HepG2 (cell line): ENCODE data around the gene INSYN2B.

ENCODE experiments used
- FOXJ3 ChIP-seq: sonication (generic); formaldehyde crosslinking; IDR thresholded peaks from 2 replicates; pipeline ENCODE4 v1.4.0; 2020; ENCODE audit warnings: missing genetic modification reagents, mild to moderate bottlenecking, borderline replicate concordance
- IKZF4 ChIP-seq: sonication (generic); formaldehyde crosslinking; IDR thresholded peaks from 2 replicates; pipeline ENCODE4 v1.5.1; 2020; ENCODE audit warnings: borderline replicate concordance, mild to moderate bottlenecking, low read depth, missing genetic modification reagents; ENCODE audit errors: not compliant biosample characterization
- MEF2D ChIP-seq: sonication (generic); formaldehyde crosslinking; IDR thresholded peaks from 2 replicates; pipeline ENCODE4 v1.5.1; 2020; ENCODE audit warnings: mild to moderate bottlenecking, missing genetic modification reagents
- NFE2L1 ChIP-seq: sonication (generic); formaldehyde crosslinking; IDR thresholded peaks from 2 replicates; pipeline ENCODE4 v1.4.0; 2020; ENCODE audit warnings: missing genetic modification reagents, mild to moderate bottlenecking, borderline replicate concordance
- NR3C1 ChIP-seq: sonication (generic); formaldehyde crosslinking; IDR thresholded peaks from 2 replicates; pipeline ENCODE4 v1.4.0; 2020; ENCODE audit warnings: missing genetic modification reagents
- RELA ChIP-seq: sonication (generic); formaldehyde crosslinking; IDR thresholded peaks from 2 replicates; pipeline ENCODE4 v1.4.0; 2020; ENCODE audit warnings: missing genetic modification reagents
- SIN3A ChIP-seq: IDR thresholded peaks from 2 replicates; pipeline ENCODE4 v1.6.1; 2011; ENCODE audit warnings: low read depth, mild to moderate bottlenecking, control low read depth, low read length, borderline replicate concordance
- SRF ChIP-seq: IDR thresholded peaks from 2 replicates; pipeline ENCODE4 v1.6.1; 2011; ENCODE audit warnings: mild to moderate bottlenecking, low read depth, low read length, moderate library complexity
- TGIF2 ChIP-seq: IDR thresholded peaks from 2 replicates; pipeline ENCODE4 v1.6.1; 2016; ENCODE audit warnings: control low read depth, missing compliant biosample characterization
- YY1 ChIP-seq: IDR thresholded peaks from 2 replicates; pipeline ENCODE4 v1.6.1; 2011; ENCODE audit warnings: low read length, low read depth, moderate library complexity, mild to moderate bottlenecking; ENCODE audit not compliant: insufficient read depth, insufficient replicate concordance
- ZBTB7B ChIP-seq: sonication (generic); formaldehyde crosslinking; IDR thresholded peaks from 2 replicates; pipeline ENCODE4 v1.4.0; 2020; ENCODE audit warnings: missing genetic modification reagents
- TF ChIP-seq, protein P1 (sequence below): sonication (generic); formaldehyde crosslinking; IDR thresholded peaks from 2 replicates; pipeline ENCODE4 v1.8.0; 2022; ENCODE audit warnings: mild to moderate bottlenecking, missing genetic modification reagents, borderline replicate concordance

DNA sequence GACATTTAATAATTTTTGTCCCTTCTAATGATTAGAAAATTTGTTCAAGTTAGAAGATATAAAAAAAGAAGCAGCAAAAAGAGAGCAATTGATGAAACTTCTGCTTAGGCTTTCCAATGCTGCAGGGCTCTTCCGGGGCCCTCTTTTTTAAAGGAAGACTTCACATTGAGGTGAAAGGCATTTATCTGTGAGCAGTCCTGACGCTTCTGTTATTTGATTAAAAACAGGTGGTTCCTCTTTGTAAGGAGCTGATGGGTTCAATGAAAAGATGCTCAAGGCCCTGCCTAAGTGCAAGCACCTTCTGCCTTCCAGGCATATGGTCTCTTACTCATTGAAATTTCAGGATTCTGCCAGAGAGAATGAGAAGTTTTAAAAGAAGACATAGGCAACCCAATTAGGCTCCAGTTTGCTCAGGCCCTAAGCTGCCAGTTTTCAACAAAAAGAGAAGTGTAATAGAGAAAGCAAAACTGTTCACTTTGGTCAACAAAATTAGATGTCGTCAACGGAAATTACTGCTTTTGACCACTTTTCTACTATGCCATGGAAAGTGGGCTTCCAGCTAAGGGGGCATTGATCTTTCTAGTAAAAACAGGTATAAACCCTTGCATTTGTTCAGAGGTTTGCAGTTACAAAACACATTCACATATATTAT lies 100.2 kb downstream of the INSYN2B start:
- no peak for TF ChIP-seq RELA (CRISPR knock-in tag)
- TF ChIP-seq SIN3A: no peak
- TF ChIP-seq NR3C1: no peak
- no peak for TF ChIP-seq YY1
- TF ChIP-seq TGIF2 (CRISPR knock-in tag): no peak
- no peak for TF ChIP-seq ZBTB7B
- TF ChIP-seq MEF2D: no peak
- TF ChIP-seq NFE2L1: no peak
- no peak for TF ChIP-seq IKZF4 (CRISPR knock-in tag)
- no peak for TF ChIP-seq SRF
- TF ChIP-seq, protein P1, sequence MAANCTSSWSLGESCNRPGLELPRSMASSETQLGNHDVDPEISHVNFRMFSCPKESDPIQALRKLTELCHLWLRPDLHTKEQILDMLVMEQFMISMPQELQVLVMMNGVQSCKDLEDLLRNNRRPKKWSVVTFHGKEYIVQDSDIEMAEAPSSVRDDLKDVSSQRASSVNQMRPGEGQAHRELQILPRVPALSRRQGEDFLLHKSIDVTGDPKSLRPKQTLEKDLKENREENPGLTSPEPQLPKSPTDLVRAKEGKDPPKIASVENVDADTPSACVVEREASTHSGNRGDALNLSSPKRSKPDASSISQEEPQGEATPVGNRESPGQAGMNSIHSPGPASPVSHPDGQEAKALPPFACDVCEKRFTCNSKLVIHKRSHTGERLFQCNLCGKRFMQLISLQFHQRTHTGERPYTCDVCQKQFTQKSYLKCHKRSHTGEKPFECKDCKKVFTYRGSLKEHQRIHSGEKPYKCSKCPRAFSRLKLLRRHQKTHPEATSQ (CRISPR knock-in tag): no peak
- no peak for TF ChIP-seq FOXJ3 (CRISPR knock-in tag)
